HG03196 (cell line): ENCODE data around the gene CCDC121.
"Not testable (repeated sequence)": the region's sequence is repeated elsewhere in the genome, so short reads cannot be mapped to it uniquely, and the experiment has no call there.

ENCODE experiments used
- ATAC-seq: cut with Tn5 transposase; IDR thresholded peaks from one replicate; pipeline ENCODE4 v1.9.1; 2021; ENCODE audit not compliant: unreplicated experiment

CCDC121 gene

DNA sequence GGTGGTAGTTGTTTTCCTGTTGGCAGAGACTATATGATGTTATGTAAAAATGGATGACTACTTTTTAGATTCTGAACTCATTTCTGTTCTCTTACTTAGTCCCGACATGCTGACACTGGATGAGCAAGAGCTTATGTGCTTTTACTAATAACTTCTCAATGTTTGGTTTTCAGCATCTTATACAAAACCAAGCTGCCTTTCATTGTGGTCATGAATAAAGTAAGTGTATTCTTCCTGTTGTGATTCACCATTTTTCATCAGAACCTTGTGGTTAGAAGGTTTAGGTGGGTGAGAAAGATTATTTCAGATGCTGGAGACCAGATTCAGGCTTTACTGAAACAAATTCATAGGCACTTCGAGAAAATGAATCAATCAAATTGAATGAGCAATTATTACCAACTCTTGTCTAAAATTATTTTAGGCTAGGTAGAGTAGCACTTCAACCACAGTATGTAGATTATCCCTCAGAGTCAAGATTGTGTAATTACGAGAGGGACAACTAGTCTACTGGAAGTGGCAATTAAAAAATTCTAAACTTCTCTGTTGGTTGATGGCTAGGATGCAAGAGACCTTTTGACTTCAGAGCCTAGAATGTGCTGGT is 9.3 kb upstream of the CCDC121 start:
- ATAC-seq, result no peak

DNA sequence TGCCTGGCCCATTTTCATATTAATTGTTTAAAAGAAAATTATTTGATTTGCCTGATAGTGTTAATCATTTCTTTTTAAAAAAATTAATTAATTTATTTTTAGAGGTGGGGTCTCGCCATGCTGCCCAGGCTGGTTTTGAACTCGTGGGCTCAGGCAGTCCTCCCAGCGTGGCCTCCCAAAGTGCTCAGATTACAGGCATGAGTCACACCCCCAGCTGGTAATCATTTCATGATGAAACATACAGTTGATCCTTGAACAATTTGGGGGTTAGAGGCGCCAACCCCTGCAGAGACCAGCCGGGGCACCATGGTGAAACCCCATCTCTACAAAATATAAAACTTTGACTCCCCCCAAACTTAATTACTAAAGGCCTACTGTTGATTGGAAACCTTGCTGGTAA is 8.0 kb upstream of the CCDC121 start:
- no peak for ATAC-seq

DNA sequence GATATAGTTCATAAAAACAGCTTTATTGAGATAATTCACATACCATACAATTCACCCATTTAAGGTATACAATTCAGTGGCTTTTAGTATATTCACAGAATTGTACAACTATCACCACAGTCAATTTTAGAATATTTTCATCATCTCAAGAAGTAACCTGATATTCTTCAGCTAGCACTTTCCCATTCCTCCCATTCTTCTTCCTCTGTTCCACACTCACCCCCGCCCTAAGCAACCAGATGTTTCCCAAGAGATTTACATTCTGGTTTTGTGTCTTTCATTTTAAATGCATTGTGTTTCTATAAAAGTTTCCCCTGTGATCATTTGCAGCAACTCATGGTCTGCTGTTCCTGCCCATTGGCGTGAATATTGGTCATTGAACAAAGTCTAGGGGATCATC is 5.5 kb upstream of the CCDC121 start:
- ATAC-seq, result no peak

DNA sequence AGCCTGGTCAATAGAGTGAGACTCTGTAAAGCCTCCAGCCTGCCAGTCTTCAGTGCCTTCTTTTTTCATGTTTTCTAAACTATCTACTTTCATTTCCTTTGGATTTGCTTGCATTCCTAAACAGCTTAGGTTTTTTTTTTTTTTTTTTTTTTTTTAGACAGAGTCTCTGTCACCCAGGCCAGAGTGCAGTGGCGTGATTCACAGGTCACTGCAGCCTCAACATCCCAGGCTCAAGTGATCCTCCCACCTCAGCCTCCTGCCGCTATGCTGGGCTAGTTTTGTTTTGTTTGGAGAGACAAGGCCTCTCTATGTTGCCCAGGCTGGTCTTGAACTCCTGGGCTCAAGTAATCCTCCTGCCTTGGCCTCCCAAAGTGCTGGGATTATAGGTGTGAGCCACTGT is 1.4 kb upstream of the CCDC121 start:
- ATAC-seq, result not testable (repeated sequence)

DNA sequence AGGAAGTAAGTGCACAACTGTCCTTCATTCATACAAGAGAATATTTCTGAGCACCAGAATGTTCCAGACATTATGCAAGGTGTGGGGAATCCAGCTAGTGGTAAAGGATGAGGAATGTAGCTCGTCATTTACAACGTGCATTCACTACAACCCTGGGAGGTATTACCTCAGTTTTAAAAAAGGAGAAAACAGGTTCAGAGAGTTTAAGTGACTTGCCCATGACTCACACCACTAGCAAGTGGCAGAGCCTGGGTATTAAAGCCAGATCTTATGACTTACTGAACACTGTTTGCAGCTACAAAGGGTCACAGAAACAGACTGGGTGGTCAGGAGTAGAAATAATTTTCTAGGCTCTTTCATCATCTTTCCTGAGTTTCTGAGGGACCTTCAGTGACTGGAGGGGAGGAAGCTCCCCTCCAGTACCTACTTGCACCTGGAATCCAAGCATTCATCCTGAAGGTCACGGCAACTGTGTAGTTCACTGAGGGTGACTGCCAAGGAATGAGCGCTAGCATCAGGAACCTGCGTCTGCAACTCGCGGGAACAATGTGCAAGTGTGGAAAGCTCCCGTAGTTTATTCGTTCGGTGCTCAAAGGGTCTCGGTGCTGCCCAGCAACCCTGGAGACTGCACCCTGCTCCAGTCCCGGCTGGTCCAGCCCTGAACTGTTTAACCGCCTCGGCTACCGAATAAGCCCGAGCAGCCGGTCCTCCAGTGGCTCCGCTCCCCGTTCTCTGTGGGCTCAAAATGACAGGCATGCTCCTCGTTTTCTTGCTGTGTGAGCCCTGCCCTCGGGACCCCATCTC is 647 bp downstream of the CCDC121 start:
- ATAC-seq, result no peak

DNA sequence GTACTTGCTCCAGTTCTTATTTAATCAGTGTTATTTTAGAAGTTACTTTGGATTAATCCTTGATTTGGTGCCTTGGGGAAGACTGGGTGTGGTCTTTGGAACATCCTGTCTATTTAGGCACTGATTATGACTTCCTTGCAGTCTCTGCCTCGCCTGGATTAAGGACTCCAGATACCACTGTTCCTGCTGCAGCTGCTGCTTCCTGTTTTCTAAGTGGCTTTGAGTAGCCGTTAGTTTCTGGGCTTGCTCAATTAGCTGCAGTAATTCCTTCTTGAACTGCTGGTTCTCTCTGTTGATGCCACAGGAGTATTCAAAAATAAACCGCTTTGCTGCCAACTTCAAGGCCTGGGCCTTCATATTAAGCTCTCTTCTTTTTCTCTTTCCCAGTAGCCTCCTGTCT is 1.9 kb downstream of the CCDC121 start:
- not testable (repeated sequence) for ATAC-seq

DNA sequence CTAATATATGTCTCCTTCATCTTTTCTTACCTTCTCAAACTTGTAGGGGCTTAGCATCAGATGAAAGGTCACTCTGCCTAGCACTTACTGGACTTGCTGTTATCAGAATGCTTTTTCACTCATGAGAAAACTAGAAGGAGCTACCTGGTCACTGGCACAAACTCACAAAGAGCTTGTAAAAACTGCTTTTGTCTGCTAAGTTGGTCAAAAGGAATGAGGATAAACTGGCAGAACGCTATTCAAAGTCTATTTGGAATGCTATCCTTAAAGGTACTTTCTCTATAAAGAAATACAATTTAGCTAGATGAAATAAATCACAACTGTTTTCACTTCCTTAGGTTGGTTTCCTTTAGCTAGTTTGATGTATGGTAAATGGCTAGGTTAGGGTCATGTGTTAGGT is 2.5 kb downstream of the CCDC121 start:
- not testable (repeated sequence) for ATAC-seq

DNA sequence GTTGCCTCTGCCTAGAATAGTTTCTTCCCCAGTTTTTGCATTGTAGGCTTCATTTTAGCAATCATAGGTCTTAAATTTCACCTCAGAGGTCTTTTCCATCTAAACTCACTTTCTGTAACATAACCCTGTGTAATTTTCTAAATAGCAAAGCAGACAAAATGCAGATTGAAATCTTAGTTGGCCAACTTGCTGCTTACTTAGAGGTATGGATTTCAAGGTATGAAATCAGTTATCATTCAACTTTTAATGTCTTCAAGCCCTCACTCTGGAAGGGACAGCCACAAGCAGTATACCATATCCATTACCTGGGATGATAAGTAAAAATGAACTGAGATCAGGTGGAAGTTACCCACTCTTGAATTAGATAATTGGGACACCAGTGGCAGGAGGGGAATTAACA is 3.9 kb downstream of the CCDC121 start:
- no peak for ATAC-seq

DNA sequence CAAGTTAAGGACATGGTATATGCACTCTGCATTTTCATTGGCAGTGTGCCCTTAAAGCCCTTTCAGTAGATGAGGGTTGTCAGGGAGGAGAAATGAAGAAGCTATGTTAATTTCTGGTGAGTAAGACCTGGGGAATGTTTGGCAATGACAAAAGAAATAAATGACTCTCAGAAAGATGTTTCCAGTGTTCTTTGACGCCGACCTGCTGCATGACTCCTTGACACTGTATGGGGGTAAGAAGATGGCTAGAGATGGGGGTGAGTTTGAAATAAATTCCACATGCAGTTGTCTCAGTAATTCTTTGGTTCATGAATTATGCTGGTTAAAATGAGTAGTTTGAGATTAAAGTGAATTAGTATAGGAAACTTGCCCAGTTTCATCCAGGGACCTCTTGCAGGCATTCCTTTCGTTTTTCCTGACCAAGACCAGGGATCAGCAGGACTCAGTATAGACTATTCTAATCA is 5.9 kb downstream of the CCDC121 start:
- no peak for ATAC-seq

DNA sequence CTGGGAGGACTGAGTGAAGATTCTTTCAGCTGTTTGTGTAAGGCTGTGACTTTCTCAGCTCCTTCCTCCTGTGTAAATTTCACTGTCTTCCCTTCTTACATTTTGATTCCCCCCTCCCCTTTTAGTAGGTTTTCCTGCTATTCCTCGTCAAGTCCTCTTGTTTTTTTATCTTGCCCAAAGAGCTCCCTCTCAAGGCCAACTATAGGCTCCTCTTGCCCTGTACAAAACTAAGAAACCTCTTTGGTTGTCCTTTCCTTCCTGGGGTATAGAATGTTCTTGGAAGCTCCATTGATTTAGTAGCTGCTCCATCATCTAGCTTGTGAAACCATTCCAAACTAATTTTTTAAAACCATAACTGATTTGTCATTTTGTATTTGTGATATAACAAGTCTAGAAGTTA is 7.3 kb downstream of the CCDC121 start:
- no peak for ATAC-seq

DNA sequence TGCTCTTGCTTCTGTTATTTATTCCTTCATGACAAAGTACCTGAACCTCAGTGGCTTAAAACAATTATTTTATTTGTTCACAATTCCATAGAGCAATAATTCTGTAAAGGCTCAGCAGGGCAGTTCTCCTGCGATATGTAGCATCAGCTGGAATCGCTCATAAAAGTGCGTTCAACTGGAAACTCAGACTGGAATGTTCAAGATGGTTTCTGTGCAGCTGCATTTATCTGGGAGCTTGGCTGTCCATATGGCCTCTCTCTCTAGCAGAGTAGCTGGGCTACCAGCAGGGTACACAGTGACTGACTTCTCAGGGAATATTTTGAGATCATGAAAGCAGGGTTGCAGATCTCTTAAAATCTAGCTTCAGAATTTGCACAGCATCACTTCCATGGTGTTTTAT is 13.5 kb downstream of the CCDC121 start:
- ATAC-seq, result no peak

DNA sequence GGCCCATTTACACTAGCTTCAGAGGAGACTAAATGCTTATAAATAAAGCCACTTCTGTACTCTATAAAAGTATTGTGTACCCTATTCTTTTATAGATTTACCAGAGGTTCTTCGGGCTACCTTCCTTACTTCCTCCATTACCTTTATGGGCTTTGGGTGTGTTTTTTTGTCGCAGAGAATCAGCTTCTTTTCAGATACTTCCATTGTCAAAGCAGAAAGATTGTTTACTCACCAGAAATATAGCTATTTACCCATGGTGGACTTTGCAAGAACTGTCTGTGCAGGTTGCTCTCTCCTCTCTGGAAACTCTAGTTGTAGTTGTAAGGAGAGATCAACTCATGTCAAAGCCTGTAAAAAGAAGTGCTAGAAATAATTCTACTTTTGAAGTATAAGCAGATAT is 14.8 kb downstream of the CCDC121 start:
- ATAC-seq, result no peak

DNA sequence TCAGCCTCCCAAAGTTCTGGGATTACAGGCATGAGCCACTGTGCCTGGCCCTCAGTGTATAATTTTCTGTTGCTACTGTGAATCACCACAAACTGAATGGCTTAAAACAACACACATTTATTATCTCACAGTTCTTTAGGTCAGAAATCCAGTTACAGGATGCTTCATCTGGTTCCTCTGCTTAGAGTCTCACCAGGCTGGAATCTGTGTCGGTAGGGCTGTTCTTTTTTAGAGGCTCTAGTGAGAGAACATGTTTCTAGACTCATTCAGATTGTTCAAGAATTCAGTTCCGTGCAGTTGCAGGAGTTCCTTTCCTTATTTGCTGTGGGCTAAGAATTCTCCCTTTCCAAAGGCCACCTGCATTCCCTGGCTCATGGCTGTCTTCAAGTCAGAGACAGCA is 22.2 kb downstream of the CCDC121 start:
- ATAC-seq, result no peak

DNA sequence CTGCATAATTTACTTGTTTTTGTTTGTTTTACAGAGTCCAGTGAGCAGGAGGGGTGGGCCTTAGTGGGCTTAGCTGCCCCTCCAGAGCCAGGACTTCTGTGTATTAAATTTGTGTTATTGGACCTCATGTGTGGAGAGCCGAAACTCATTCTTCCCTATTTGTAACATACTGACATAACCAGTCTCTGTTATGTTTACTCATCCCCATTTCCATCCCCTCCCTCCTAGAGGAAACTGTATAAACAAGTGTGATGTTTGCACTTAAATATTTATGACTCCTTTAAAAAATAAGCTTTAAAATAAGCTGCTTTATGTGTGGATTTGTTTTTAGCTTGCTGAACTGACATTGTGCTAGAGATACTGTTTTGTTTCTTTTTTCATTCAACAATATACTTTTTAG is 32.2 kb downstream of the CCDC121 start:
- no peak for ATAC-seq

DNA sequence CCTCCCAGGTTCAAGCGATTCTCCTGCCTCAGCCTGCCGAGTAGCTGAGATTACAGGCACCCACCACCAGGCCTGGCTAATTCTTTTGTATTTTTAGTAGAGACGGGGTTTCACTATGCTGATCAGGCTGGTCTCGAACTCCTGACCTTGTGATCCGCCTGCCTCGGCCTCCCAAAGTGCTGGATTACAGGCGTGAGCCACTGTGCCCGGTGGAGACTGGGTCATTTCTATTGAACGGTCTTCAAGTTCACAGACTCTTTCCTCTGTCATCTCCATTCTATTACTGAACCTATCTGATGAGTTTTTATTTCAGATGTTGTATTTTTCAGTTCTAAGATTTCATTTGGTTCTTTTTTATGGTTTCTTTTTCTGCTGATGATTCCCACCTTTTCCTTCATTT is 33.4 kb downstream of the CCDC121 start:
- not testable (repeated sequence) for ATAC-seq

DNA sequence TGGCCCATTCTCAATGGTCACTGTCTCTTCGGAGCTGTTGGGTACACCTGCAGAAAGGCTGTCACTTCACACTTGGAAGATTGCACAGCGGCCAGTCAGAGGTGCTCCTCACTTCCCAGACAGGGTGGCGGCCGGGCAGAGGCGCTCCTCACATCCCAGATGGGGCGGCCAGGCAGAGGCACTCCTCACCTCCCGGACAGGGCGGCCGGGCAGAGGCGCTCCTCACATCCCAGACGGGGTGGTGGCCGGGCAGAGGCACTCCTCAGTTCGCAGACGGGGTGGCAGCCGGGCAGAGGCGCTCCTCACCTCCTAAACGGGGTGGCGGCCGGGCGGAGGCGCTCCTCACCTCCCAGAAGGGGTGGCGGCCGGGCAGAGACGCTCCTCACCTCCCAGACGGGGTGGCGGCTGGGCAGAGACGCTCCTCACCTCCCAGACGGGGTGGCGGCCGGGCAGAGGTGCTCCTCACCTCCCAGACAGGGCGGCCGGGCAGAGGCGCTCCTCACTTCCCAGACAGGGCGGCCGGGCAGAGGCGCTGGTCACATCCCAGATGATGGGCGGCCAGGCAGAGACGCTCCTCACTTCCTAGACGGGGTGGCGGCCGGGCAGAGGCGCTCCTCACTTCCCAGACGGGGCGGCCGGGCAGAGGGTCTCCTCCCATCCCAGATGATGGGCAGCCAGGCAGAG is 34.6 kb downstream of the CCDC121 start:
- ATAC-seq, result not testable (repeated sequence)

DNA sequence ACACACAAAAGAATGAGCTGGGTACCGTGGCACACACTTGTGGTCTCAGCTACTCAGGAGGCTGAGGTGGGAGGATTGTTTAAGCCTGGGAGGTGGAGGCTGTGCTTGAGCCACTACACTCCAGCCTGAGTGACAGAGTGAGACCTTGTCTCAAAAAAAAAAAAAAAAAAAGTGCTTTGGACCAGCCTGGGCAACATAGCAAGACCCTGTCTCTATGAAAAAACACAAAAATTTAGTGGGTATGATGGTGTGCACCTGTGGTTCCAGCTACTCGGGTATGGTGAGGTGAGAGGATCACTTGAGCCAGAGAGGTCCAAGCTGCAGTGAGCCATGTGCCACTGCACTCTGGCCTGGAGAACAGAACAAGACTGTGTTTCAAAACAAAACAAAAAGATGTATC is 35.6 kb downstream of the CCDC121 start:
- ATAC-seq, result no peak

DNA sequence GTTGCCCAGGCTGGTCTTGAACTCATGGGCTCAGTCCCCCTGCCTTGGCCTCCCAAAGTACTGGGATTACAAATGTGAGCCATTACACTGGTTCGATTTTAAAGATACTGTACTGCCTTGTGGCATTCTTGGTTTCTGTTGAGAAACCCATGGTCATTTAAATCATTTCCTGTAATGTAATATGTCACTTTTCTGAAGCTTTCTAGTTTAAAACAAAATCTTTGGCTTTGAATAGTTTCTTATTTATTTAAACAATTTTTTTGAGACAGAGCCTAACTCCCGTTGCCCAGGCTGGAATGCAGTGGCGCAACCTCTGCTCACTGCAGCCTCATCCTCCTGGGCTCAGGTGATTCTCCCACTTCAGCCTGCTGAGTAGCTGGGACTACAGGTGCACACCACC is 37.1 kb downstream of the CCDC121 start:
- ATAC-seq, result no peak

DNA sequence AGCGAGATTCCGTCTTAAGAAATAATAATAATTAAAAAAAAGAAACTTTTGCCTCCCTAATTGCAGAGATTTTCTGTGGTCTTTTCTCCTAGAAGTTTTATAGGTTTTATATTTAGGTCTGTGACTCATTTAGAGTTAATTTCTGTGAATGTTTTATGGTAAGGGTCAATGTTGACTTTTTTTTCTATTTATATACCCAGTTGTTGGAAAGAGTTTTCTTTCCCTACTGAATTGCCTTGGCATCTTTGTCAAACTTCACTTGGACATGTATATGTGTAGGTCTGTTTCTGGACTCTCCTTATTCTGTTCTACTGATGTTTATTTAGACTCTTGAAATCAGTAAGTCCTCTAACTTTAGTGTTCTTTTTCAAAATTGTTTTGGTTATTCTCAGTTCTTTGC is 40.5 kb downstream of the CCDC121 start:
- no peak for ATAC-seq

DNA sequence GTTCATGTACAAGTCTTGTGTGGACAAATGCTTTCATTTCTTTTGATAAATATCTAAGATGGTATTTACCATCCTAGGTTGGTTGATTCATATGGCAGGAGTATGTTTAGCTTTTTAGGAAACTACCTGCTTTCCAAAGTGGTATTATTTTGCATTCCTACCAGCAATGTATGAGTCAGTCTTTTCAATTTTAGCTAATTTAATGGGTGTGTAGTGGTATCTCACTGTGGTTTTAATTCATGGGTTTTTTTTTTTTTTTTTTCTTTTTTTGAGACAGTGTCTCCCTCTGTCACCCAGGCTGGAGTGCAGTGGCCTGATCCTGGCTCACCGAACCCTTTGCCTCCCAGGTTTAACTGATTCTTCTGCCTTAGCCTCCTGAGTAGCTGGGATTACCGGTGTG is 41.8 kb downstream of the CCDC121 start:
- no peak for ATAC-seq

DNA sequence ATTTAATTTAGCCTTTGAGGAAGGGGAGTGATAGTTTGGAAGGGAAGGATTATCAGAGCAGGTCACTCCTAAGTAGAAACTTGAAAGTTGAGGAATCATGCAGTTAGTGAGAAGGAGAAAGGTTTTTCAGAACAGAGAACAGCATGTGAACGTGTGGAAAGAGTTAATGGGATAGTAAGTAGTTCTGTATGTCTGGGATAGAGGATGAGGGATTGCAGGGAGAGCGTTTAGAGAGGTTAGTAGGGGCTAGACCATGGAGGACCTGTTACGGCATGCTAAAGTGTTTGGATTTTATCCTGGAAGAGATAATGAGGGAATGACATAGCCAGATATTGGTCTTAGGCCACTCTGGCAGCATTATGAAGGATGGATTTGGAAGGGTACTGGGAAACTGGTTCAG is 44.2 kb downstream of the CCDC121 start:
- ATAC-seq, result no peak

DNA sequence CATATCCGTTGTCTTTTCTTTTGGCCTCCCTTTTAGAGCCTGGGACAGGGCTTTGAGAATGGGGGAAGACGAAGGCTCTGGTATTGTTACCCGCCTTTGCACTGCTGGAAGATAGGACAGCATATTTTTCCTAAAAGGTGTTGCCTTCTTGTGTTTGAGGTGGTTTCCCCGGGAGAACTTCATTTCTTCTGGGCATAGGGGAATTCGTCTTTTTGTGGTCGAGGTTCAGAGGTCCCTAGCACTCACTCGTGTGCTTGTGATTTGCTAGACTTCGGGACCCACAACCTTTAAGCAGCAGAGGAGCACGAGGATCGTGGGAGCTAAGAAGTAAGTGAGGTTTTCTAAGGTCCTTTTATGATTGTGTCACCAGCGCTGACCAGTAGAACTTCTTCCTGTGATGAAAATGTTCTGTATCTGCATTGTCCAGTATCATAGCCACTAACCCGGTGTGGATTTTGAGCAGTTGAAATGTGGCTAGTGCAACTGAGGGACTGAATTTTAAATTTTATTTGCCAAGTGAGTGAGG is 45.4 kb downstream of the CCDC121 start:
- no peak for ATAC-seq
